Fibroblast of skin of left biceps (primary cell): Measurements from ENCODE around the gene MAN1C1.

ENCODE experiments used
- DNase-seq, 2 experiments: peaks; one replicate each; pipeline ENCODE4 v3.0.0-alpha.2; 2013; ENCODE audit warnings: low read depth in 2 of 2

The MAN1C1 gene

GRCh38 chr1:25760871-25761270, 144.3 kb downstream of the MAN1C1 start:
- DNase-seq = no peak

DNA sequence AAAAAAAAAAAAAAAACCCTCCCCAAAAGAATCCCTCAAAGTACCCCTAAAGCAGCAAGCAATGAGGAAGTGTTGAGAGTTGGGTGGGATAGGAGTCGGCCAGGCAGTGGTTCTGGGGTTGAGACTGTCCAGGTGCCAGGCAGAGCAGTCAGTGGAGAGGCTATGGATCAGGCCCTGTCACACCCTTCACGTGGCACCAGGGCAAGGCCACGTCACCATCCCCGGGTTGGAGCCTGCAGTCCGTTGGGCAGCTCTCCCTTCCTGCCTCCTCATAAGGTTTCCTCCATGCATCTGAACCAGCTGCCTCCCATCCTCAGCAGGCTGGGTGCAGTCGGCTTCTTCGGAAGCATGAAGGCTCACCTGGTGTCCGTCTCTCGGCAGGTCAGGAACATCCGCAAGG, 146.9 kb downstream of the MAN1C1 start:
- no peak for DNase-seq

DNA sequence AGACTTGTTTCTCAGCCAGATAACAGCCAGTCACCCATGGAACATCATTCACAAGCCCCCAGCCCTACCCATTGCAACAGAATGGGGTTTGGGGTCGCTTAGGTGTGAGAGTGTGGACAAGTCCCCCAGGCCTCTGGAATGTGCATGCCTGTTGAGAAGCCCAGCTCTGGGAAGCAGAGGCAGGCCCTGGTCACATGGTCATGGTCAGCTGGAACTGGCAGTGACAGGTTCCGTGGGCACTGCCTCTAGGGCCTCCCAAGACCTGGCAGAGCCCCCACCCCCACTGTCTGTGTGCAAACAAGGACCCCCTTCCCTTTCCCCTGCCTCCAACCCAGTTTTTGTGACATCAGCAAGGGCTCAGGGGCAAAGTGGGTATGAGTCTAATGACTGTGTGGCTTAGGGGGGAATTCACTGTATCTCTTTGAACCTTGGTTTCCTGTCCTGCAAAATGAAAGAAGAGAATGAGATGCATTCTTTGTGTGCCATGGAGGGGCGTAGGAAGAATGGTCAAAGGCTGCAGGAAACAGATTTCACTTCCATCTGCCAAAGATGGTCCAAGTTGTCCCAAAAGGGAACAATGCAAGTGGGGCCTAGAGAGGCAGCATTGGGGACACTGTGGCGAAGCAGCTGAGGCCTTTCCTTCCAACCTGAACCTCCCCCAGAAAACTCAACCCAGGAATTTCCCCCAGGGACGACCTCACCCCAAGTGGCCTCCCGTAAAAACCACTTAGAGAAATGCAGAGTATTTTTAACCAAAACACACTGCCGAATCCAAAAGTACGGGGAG, 148.7 kb downstream of the MAN1C1 start:
- no peak for DNase-seq

DNA sequence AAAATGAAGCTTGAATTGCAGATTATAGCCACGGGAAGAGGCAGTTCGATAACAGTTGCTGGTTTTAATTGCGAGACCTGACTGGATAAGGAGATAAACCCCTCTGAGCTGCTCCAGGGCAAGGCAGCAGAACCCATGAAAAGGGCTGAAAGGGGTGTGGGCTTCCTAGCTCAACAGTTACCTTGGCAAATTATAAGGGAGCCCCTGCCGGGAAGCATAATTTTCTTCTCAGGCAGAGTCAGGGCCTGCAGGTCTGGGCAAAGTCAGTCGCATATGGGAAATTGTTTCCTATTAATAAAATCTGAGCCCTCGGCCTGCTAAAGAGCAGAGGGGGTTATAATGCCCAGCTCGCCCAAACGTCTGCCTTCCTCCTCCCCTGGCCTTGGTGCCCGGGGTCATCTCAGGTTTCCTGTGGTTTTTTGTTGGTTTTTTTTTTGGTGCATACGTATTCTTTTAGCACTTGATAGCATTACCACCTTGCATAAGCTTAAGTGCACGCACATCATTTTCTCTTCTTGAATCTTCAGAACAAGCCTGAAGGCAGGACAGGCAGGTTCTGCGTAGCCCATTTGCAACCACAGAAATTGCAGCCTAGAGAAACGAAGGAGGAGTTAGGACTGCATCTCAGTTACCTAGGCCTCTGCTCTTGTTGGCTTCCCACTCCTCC, 149.5 kb downstream of the MAN1C1 start:
- no peak for DNase-seq

DNA sequence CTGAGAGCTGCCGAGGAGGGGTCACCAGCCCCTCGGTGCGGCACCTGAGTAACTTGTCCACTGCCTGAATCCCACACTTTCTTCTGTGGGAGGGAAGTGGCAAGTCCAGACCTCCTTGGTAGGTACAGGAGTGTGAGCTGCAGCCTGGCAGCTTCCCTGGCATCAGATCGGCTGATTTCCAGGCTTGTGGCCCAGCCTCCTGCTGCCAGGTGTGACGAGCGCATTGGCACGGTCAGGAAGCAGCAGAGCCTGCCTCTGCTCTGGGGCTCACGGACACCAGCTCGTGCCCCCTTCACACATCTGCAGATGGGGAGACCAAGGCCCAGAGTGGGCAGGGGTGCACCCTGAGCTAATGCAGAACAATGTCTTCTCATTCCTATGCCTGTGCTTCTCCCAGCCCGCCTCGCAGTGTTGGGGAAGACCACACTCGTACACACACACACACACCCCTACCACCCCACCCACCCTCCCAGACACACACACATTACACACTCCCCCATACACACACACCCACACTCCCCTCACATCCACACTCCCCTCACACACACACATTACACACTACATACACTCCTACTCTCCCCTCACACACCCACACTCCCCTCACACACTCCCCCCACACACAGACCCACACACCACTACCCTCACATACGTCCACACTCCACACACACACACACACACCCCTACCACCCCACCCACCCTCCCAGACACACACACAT, 150.3 kb downstream of the MAN1C1 start:
- DNase-seq = no peak

DNA sequence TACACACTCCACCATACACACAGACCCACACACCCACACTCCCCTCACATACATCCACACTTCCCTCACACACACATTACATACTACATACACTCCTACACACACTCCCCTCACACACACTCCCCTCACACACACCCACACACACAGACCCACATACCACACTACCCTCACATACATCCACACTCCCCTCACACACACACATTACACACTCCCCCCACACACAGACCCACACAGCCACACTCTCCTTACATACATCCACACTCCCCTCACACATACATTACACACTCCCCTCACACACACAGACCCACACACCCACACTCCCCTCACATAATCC, 150.8 kb downstream of the MAN1C1 start:
- no peak for DNase-seq

DNA sequence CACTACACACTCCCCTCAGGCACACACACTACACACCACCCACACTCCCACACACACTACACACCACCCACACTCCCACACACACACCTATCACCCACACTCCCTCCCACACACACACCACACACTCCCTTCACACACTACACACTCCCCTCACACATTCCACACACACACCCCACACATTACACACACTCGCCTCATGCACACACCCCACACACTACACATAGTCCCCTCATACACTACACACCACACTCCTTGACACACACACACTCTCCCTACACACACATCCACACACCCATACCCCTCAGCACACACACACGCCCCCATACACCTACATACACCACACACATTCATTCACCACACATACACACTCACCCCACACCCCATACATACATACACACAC, 152.4 kb downstream of the MAN1C1 start:
- DNase-seq = no peak

DNA sequence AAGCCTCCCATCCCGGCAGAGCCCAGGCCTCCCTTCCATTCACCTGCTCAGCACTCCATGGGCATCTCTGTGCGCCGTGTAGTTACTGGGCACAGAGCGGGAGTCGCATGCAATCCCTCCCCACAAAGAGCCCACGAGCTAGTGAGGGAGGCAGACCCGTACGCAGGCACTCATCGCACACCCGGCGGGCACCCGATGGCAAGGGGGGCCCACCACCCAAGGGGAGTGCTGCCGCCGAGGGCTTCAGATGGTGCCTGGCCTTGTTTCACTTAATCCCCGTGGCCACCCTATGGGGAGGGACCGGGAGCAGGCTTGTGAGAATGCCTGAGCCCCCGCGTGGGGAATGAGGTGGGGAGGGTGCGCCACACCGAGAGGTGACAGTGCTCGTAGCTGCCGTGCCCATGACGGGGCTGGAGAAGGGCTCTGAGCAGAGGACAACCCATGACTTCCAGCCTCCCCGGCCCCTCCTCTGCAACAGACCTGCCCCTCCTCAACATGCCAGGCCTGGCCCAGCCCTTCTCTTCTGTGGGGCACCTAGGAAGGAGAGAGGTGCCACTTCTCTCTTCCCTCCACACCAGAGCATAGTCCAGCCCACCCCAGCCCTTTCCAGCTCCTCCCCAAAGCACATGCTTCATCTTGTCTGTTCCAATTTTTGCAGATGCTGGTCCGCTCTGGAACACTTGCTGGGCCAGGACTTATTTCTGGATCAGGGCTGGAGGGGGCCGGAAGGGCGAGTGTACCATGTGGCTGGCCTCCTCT, 153.2 kb downstream of the MAN1C1 start:
- DNase-seq = no peak

- DNase-seq = no peak
Observed at GRCh38 chr1:25770541-25771220, 154.1 kb downstream of the MAN1C1 start.

GRCh38 chr1:25771221-25772114, 154.9 kb downstream of the MAN1C1 start:
- no peak for DNase-seq

GRCh38 chr1:25772164-25772563, 155.6 kb downstream of the MAN1C1 start:
- DNase-seq = no peak

GRCh38 chr1:25772692-25773245, 156.2 kb downstream of the MAN1C1 start:
- no peak for DNase-seq

GRCh38 chr1:25773441-25774125, 157.0 kb downstream of the MAN1C1 start:
- DNase-seq = no peak

DNA sequence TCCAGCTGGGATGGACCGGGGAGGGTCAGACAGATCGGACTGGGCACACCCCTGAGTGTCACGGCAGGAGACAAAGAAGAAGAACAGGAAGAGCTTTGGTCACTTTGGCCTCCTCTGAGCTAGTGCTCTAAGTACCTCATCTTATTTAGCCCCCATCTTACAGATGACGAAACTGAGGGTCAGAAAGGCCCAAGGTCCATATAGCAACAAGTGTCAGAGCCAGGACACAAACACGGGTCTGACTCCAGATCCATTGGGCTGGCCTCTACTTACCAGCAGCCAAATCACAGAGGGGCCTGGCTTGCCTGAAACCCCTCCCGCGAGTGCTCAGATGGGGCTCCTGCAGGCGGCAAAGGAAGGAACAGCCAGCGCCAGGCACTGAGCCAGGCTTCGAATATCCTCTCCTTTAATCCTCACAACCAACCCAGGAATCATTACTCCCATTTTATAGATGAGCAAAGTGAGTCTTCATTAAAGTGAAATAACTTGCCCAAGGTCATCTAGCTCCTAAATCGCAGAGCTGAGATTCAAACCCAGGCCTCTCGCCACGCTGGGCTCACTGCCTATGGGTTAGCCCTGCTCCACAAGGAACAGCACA, 157.7 kb downstream of the MAN1C1 start:
- no peak for DNase-seq

DNA sequence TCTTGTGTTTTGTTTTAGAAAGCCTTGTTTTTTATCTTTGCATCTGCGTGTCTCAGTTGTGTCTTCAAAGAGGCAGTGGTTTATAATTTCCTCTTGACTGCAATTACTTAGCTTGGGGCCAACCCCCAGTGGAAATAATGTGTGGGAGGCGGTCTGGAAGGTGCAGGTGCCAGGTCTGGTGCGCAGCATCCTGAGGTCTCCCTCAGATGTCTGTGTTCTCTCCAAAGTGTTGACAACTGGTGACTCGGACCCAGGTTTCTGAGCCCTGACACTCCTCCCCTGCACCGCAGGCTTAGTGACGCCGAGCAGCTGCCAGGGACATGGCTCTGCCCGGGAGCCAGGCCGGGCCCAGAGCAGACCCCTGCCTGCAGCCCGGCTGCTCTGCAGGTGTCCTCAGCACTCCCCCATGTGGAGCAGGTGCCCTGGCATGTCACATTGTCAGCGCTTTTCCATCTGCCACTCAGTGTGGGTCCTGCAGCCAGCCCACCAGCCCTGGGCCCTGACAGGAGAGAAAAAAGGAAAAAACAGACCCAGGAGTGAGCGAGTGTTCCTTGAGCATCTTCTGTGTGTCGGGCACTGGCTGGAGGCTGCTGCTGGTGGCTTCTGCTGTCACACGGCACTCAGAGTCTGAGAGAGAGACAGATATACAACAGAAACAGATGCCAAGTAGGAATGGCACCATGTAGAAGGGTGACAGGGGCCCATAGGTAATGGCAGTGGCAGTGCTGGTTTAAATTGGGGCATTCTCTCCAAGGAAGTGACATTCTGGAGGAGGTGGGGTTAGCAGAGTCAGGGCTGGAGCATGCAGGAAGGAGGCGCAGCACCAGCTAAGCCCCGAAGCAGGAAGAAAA, 158.6 kb downstream of the MAN1C1 start:
- no peak for DNase-seq

DNA sequence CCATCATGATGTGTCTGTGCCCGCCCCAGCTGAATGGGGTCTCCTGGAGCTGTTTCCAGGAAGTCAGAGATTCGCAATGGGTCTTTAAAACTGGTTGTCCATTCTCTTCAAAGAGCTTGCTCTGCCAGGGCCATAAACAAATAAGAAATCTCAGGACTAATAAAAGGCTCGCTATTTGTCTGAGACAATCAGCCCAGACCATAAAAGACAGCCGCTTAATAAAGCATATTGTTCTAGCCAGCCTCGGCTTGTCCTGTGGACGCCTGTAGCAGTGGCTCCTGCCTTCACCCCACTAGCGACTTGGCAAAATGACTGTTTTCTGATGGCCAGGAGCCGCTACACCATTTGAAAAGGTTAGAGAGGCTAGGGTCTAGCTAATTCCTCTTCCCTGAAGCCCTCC, 162.8 kb downstream of the MAN1C1 start:
- no peak for DNase-seq

- no peak for DNase-seq
Observed at GRCh38 chr1:25779894-25780293, 163.3 kb downstream of the MAN1C1 start.
